ENCODE measurements around the gene XRCC4.

DNA sequence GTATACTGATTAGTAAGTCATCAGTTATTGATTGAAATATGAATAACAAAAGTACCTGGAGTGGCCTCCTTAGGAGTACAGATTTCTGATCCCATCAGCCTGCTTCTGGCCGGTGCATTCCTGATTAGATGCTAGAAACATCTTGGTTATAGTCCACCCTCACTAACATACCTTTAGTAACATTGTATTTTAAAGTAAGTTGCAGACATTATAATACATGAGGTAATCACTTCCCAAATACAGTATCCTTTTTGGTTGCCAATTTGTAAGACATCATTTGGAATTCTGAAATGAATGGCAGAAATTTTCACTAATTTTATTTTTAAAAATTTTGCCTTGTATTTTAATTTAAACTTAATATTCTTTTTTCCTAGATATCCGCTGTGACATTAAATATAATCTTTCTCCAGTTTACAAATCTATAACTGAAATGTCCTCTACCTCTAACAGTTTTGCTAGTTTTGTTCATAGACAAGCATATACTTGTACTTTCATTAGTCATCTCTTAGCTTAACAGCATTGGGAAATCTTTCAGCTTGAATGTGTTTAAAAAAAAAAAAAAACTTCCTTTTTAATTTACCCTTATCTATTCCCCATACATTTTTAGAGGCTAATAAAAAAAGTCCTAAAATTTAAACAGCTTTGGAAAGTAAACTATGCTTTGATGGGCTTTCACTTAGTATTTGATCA, 178.9 kb downstream of the XRCC4 start:
- TF ChIP-seq, protein P1, sequence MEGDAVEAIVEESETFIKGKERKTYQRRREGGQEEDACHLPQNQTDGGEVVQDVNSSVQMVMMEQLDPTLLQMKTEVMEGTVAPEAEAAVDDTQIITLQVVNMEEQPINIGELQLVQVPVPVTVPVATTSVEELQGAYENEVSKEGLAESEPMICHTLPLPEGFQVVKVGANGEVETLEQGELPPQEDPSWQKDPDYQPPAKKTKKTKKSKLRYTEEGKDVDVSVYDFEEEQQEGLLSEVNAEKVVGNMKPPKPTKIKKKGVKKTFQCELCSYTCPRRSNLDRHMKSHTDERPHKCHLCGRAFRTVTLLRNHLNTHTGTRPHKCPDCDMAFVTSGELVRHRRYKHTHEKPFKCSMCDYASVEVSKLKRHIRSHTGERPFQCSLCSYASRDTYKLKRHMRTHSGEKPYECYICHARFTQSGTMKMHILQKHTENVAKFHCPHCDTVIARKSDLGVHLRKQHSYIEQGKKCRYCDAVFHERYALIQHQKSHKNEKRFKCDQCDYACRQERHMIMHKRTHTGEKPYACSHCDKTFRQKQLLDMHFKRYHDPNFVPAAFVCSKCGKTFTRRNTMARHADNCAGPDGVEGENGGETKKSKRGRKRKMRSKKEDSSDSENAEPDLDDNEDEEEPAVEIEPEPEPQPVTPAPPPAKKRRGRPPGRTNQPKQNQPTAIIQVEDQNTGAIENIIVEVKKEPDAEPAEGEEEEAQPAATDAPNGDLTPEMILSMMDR (conservative IDR thresholded peaks at IDR 0.05 in 1 of 2, IDR thresholded peaks at IDR 0.05 in 1 of 2; ENCODE audit: extremely low read depth in 1 of 2, insufficient read depth in 1 of 2, low read depth in 1 of 2, low read length in 2 of 2), result no peak
- no peak for TF ChIP-seq EZH2 (IDR thresholded peaks at IDR 0.05; ENCODE audit: borderline replicate concordance, low read length)
